Keratinocyte (primary cell): ENCODE results near the gene GDPD4.

Source experiments
- CTCF ChIP-seq, 3 experiments: IDR thresholded peaks in 1 of 3; conservative IDR thresholded peaks in 1 of 3; optimal IDR thresholded peaks in 1 of 3; 2 replicates in 2 of 3; 3 replicates in 1 of 3; pipeline versions ENCODE3 to v1.5.1; 2011; ENCODE audit warnings: low read length in 3 of 3, mild to moderate bottlenecking in 3 of 3, moderate library complexity in 2 of 3, control low read depth in 1 of 3, inconsistent platforms in 1 of 3; ENCODE audit not compliant: insufficient read depth in 2 of 3; ENCODE audit errors: extremely low read depth in 1 of 3
- EZH2 ChIP-seq: IDR thresholded peaks from one replicate; pipeline ENCODE4 v1.6.1; 2012; ENCODE audit warnings: inconsistent platforms, mild to moderate bottlenecking, low read length, moderate library complexity

GRCh38 chr11:77262803-77263202 lies 38.7 kb downstream of the GDPD4 start:
- TF ChIP-seq CTCF (optimal IDR thresholded peaks at IDR 0.05 in 1 of 3, IDR thresholded peaks at IDR 0.05 in 1 of 3, conservative IDR thresholded peaks at IDR 0.05 in 1 of 3; ENCODE audit: extremely low read depth in 1 of 3, insufficient read depth in 2 of 3, low read length in 3 of 3): no peak
- no peak for TF ChIP-seq EZH2
